ENCODE results near the gene NRBF2.
"Not testable (repeated sequence)": the region's sequence is repeated elsewhere in the genome, so short reads cannot be mapped to it uniquely, and the experiment has no call there.

NRBF2 gene

DNA sequence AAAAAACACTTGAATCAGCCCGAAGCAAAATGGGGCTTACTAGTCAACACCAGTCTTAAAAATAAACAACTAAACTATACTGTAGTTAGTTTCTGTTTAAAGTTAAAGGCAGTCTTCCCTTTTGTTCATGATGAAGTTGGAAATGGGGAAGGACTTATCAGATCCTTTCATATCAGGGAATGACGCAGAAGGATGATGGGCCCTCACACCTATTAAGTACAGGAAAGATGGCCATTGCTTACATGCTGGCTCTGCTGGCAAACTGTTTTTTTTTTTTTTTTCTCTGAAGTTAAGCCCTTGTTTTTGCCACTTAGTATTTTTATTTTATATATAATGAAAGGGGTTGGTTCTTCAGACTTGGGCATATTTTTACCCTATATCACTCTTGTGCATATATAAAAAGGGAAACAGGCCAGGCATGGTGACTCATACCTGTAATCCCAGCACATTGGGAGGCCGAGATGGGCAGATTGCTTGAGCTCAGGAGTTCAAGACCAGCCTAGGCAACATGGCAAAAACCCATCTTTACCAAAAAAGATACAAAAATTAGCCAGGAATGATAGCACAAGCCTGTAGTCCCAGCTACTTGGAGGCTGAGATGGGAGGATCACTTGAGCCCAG is 16.6 kb upstream of the NRBF2 start:
- DNase-seq (ENCODE audit: low spot score) = no peak

DNA sequence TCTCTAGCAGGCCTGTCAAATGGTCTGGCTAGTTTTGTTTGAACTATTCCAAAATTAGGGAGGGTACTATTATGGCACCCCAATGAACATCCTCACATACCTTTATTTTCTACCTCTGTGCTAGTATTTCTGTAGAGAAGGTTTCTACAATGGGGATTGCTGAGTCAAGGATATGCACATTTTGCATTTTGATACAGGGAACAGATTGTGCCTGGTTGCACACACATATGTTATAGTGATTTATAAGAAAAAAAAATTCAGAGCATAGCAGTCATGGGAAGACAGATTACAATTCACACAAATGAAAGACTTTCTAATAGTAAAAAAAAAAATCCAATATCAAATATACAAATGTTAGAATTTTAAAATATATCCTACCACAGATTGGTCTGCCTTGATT is 14.1 kb upstream of the NRBF2 start:
- no peak for DNase-seq (ENCODE audit: low spot score)

DNA sequence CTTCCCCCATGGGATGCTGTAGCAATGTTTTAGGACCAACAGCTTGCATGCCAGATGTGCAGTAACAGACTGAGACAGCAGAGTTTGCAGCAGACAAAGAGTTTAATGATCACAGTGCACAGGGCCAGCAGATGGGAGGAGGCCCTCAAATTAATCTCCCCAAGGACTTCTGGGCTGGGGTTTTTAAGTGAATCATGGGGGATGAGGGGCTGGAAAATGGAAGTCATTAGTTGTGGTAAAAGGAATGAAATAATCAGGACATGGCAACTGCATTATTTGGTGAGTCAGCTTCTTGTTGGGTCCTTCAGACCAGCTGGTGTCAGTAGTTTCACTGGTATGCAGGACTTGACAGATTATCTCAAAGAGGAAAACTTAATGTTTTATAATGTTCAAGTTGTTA is 12.6 kb upstream of the NRBF2 start:
- no peak for DNase-seq (ENCODE audit: low spot score)

DNA sequence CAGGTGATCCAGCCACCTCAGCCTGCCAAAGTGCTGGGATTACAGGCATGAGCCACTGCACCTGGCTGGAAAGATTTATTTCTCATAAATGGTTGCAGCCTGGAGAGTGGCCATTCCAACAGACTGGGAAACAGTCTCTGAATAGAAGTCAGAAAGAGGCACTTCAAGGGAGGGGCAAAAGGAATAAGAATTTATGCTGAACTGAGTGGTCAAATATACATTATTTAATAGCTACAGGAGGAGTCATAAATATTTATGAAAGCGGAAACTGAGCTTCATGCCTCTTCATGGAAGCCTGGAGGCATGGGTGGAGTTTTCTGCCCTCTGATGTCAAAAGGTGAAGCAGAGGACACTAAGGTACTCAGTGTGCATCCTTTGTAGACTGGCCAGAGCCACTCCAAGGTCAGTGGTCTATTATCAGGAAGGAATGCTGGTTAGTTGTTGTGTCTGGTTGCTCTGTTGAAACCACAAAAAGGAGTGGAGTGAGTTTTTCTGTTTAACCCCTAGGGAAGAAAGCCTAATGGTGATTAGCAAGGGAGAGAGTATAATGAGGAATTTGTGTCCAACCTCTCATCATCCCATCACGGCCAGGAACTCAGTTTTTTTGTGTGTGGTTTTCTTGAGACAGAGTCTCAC is 9.3 kb upstream of the NRBF2 start:
- no peak for DNase-seq (ENCODE audit: low spot score)

DNA sequence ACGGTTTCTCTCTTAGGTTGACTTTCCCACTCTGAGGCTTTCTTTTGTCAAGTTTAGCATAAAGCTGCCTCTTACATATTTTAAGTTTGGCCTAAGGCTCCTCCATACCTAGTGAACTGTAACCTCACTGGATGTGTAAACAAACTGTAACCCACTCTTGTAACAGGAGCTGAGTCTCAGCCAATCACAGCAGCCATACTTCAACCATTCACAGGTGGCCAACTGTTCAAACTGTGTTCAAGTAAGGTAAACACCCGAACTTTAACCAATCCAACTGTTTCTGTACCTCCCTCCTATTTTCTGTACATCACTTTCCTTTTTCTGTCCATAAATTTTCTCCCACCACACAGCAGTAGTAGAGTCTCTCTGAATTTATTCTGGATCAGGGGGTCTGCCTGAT is 7.7 kb upstream of the NRBF2 start:
- DNase-seq (ENCODE audit: low spot score) = no peak

DNA sequence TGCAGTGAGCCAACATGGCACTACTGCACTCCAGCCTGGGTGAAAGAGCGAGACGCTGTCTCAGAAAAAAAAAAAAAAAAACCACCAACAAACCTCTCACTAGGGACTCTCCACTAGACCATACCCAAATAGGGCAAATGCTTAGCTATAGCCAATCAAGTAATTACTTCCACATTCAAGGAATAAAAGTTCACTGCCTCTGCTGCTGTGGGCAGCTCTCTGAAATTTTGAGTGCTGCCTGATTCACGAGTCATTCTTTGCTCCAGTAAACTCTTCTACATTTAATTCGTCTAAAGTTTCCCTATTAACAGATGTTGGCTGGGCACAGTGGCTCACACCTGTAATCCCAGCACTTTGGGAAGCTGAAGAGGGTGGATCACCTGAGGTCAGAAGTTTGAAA is 4.7 kb upstream of the NRBF2 start:
- DNase-seq (ENCODE audit: low spot score) = no peak

DNA sequence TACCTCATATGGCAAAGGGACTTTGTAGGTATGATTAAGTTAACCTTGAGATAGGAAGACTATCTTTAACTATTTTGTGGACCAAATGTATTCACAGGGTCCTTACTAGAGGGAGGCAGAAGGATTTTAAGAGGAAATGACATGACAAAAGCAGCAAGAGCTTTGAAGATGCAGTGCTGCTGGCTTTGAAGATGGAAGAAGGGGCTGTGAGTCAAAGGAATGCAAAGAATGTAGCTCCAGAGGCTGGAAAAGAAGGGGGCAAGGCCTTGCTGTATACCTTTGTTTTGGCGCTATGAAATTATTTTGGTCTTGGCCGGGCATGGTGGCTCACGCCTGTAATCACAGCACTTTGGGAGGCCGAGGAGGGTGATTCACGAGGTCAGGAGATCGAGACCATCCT is 3.2 kb upstream of the NRBF2 start:
- DNase-seq (ENCODE audit: low spot score) = no peak

DNA sequence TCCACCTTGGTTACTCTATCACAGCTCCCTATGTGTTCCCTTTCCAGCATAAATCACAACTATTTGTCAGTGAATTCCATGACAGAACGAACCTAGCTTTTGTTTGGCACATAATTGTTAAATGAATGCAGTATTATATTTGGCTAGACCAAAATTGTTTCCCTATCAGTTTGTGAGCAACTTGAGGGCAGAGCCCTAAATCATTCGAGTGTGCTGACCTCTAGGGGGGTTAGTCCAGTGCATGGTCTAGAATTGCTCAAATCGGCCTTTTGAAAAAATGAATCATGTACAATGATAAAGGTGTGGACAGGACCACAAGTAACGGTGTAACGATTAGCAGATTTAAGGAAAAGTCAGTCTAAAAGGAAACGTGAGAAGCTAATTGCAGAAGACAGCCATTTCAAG is 475 bp upstream of the NRBF2 start:
- DNase-seq (ENCODE audit: low spot score) = no peak

DNA sequence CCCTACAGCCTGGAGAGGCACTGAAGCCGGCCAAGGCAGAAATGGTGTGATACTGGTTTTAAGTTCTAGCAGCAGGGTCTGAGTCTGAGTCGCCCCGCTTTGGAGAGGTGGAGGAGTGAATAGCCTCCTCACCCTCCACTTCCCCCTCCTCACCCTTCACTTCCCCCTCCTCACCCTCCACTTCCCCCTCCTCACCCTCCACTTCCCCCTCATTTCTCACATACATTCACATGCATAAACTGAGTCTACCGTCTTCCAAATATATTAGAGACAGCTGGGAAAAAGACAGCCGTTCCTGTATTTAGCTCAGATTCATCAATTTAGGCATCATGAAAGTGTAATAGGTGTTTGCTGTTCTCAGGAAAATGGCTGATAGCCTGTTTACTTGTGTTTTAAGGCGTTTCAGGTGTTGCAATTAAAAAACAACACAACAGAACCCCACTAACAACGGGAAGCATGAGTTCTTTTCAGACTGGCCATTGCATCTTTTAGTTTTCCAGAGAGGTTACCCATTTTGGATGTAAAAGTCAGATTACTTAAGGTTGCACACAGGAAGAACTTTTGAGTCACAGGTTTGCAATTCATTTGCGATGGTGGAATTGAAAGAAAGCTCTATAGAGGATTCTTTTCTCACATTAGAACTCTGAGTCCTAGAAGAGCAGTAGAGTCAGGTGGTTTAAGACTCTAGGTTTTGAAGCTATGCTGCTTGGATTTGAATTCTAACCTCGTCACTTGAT is 861 bp downstream of the NRBF2 start:
- DNase-seq (ENCODE audit: low spot score) = no peak

DNA sequence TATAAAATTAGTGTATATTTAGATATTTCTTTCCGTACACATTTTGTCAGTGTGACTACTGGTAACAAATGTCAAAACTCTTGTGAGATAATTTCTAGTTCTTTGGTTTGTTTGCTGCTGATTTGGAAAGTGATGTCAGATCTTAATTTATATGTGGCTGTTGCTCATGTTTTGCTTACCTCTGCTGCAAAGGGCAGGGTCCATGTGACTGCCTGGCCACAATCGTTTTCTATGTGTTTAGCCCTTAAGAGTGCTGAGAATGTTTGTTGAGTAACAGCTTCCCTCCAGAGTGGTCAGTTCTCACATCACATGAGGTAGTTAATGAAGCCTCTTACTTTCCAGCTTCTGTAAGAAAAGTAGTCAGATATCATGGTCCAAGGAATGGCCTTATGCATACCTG is 4.2 kb downstream of the NRBF2 start:
- DNase-seq (ENCODE audit: low spot score) = no peak

DNA sequence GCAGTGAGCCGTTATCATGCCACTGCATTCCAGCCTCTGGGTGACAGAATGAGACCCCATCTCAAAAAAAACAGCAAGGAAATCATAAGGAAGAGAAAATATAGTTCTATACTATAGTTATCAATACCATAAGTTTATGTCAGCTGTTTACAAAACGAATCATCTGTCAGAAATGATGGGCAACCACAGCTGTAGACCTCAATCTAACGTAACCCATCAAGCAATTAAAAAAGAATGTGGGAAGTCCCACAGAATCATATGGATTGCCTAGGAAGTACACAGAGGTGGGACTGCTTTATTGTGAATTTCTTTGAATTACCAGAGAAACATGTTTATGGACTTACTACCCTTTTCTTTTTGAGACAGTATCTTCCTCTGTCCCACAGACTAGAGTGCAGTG is 6.9 kb downstream of the NRBF2 start:
- DNase-seq (ENCODE audit: low spot score) = no peak

DNA sequence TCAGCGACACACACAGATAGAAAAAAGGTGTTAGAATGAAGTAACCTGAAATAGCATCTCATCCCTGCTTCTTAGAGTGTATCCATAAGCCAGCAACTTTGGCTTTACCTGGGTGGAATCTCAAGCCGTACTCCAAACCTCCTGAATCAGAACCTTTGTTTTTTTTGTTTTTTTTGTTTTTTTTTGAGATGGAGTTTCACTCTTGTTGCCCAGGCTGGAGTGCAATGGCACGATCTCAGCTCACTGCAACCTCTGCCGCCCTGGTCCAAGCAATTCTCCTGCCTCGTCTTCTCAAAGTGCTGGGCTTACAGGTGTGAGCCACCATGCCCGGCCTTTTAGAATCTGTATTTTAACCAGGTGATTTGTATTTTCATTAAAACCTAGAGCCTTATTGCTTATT is 9.0 kb downstream of the NRBF2 start:
- no peak for DNase-seq (ENCODE audit: low spot score)

DNA sequence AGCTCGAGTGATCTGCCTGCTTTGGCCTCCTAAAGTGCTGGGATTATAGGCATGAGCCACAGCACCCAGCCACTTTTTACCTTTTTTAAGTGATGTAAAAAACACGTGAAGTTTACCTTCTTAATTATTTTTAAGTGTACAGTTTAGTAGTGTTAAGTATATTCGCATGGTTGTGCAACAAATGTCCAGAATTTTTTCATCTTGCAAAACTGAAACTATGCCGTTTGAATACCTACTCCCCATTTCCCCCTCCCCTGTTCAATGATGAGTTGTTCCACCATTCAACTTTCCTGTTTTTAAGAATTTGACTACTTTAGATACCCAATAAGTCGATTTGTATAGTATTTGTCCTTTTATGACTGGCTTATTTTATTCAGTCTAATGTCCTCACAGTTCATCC is 10.9 kb downstream of the NRBF2 start:
- no peak for DNase-seq (ENCODE audit: low spot score)

DNA sequence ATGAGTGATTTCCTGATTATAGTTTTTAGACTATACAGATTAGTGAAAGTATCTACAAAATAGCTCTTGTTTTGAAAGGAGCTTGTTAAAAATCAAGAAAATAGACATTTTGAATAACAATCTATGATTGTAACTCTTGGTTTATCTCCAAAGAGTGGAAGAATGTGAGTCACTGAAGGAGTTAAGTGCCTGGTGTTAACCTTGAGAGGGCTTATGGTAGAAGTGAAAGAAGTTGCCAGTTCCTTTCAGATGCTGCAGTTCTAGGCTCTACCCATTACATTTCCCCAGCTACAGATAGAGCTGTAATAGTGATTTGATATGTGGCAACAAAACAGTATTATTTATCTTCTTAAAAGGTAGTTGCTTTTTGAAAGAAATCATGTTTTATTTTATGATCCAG is 12.7 kb downstream of the NRBF2 start:
- DNase-seq (ENCODE audit: low spot score) = no peak

DNA sequence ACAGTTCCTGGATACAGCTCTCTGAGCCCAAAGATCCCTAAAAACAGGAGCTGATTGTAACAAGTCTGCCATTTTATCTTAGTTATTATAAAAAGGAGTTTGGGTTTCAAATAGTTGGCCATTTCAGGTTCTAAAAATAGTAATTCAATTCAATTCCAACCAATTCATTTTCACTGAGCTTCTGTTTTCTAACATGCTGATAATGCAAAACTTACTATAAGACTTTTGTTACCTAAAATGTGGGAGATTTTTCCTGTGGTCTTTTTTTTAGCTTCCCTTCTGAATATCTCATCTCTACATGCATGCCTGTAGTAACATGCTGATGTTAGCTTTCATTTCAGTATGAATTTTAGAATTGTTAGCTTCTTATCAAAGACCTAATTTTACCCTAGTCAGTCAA is 13.4 kb downstream of the NRBF2 start:
- DNase-seq (ENCODE audit: low spot score) = no peak

DNA sequence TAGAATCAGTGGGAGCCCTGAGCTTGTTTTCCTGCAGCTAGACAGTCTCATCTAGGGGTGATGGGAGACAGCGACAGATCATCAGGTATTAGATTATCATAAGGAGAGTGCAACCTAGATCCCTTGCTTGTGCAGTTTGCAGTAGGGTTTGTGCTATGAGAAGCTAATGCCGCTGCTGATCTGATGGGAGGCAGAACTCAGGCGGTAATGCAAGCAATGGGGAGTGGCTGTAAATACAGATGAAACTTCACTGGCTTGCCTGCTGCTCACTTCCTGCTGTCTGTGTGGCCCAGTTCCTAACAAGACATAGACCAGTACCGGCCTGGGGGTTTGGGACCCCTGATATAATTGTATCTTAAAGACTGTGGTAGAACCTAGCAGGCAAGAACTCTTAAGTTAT is 17.6 kb downstream of the NRBF2 start:
- DNase-seq (ENCODE audit: low spot score) = no peak

DNA sequence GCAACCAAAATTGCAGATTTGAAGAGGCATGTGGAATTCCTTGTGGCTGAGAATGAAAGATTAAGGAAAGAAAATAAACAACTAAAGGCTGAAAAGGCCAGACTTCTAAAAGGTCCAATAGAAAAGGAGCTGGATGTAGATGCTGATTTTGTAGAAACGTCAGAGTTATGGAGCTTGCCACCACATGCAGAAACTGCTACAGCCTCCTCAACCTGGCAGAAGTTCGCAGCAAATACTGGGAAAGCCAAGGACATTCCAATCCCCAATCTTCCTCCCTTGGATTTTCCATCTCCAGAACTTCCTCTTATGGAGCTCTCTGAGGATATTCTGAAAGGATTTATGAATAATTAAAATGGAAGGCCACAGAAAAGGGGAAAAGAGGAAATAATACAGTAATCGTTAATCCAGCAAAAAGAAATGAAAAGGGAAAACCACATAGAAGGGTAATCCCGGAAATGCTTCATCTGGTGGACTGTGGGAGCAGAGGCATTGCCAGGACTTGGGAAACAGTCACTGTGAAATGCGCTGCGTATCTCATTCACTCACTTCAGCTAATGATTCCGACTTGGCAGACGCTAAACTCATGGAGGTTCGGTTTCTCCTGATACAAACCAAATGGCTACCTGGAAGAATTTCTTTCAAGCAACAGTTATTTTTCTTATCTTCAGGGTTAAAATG is 20.9 kb downstream of the NRBF2 start:
- not testable (repeated sequence) for DNase-seq (ENCODE audit: low spot score)

DNA sequence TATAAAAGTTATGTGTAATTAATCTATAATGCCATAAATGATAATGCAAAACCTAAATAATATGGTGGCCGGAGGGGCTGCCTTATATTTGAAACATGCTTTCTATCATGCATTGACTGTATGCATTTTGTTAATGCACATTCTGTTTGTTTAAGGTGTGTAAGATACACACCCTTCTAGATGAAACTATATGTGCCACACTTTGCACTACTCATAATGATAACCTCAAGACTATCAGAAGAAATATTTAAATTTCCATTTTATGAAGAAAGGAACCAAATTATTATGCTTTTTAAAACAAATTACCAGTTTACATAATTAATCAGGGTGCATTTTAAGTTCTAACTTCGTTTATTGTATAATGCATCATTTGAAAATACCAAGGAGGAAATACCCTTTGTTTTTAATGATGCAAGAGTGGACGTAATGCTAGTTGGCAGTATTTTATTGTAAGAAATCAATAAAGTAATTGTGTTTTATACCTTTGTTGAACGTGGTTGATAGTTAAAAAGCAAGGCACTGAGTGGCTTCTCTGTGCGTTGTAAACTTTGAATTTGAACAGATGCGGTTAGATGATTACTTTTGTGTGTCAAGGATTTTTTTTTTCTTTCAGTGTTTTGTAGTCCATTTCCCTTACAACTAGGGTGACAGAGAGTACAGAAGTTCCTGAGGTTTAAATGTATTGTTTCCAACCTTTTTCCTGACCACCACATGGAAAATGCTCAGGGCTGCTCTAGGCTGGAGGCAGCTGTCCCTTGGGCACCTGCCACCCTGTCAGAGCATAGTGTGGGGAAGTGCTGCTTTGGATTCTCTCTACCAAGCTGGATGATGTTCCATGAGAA is 21.6 kb downstream of the NRBF2 start:
- DNase-seq (ENCODE audit: low spot score) = no peak

DNA sequence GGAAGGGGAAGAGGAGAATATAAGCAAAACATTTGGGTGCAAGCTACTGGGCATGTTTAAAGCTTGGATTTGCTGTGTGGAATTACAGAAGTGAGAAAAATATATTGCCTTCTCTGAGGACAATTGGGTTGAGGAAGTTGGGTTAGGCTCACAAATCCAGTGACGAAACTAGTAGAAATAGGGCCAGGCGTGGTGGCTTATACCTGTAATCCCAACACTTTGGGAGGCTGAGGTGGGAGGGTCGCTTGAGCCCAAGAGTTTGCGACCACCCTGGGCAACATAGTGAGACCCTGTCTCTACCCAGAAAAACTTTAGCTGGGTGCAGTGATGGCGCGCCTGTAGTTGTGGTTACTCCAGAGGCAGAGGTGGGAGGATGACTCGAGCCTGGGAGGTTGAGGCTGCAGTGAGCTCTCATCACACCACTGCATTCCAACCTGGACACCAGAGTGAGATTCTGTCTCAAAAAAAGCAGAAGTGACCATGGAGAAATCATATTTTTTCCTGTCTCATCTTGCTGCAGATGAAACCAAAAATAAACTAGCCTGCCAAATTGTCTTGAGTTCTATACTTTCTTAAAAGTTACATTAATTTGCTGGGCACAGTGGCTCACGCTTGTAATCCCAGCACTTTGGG is 22.4 kb downstream of the NRBF2 start:
- no peak for DNase-seq (ENCODE audit: low spot score)

DNA sequence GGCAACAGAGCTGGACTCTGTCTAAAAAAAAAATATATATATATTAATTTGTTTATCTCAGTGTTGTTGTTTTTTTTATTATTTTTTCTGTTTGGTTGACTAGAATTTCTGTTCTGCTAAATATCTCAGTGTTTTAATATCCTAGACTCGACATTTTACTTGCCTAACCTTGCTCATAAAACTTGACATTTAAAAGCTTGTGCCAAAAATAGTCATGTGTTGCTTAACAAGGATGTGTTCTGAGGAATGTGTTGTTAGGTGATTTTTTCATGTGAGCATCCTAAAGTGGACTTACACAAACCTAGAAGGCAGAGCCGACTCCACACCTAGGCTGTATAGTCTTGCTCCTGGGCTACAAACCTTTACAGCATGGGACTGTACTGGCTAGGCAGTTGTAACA is 23.1 kb downstream of the NRBF2 start:
- no peak for DNase-seq (ENCODE audit: low spot score)

Data from SK-N-DZ (cell line).